ENCODE results near the gene KIAA0825. TPM values are rescaled to one million over a fixed set of nuclear protein-coding genes. Genes with fewer than 3 reads are reported as not detected.
"Not testable (repeated sequence)": the region's sequence is repeated elsewhere in the genome, so short reads cannot be mapped to it uniquely, and the experiment has no call there.

KIAA0825 gene
- total RNA-seq, 2 experiments from 2014 or later: 1.2 to 1.3 TPM

DNA sequence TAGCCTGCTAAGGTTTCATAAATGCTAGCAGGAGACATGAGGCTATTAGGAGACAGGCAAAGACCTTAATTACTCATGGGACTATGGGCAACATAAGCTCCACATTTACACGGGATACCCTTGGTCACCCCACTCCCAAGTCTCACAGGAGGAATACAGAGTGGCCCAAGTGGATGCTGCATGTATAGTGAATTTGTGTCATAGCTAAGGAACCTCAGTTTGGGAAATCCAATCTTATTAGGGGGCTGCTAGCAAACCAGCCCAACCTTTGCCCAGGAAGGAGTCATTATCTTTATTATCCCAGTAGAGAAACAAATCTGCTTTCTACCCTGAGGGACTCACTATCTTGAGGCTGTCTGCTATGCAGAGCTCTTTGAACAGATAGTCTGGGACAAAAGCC lies 405.9 kb downstream of the KIAA0825 start:
- ChIA-PET POLR2A (no interaction called here), CTCF (no interaction called here)

DNA sequence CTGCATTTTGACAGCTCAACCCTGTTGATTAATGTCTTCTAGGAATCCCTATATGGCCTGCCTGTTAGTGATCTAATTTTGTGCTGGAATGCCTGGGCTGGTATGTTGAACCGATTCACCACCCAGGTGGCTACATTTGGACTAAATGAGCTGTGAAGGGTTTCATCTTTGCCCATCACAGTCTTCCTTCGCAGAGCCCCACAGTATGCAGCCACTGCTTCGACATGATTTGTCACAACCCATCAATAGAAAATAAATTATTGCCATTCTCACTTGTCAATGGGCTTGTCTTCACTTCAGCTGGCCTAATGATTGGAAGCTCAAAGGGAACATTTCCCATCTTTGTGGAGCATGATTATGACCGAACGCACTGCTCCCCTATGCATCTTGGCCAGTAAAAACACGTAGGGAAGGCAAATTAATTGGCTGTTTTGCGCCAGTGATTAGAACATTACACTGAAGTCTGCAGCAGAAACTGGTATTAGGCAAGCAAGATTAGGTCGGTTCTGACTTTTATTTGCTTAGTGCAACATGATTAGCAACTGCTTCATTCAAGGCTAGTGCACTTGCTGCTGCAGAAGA lies 408.5 kb downstream of the KIAA0825 start:
- ChIA-PET POLR2A (no interaction called here), CTCF (no interaction called here)

DNA sequence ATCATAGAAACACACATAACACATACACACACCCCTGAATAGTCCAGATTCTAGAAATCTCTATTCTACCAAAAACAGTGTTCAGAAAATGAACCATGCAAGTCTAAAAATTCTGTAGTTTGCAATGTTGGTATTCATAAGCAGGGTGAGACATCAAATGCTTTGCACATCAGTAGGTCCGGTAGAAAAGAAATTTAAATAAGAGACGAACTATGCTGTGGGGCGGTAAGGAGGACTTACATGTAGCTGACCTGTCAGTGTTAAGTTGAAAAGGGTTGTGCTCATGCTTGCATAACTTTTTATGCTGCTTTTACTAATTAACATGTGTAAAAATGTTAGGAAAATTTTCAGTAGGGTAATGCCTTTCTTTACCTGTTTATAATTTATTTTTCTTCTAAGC lies 409.1 kb downstream of the KIAA0825 start:
- CTCF ChIA-PET: no interaction called here
- POLR2A ChIA-PET: no interaction called here

GRCh38 chr5:94199566-94199965 lies 418.8 kb downstream of the KIAA0825 start:
- ChIA-PET POLR2A (no interaction called here), CTCF (no interaction called here)

GRCh38 chr5:94197970-94198369 lies 420.4 kb downstream of the KIAA0825 start:
- ChIA-PET CTCF (no interaction called here), POLR2A (no interaction called here)

GRCh38 chr5:94196953-94197352 lies 421.5 kb downstream of the KIAA0825 start:
- ChIA-PET CTCF (no interaction called here), POLR2A (no interaction called here)

- CTCF ChIA-PET: no interaction called here
Measured at GRCh38 chr5:94192658-94193391, 425.6 kb downstream of the KIAA0825 start.

GRCh38 chr5:94191604-94192003 lies 426.8 kb downstream of the KIAA0825 start:
- CTCF ChIA-PET: no interaction called here
- POLR2A ChIA-PET: no interaction called here

More at GRCh38 chr5:94192658-94193391, 425.6 kb downstream of the KIAA0825 start:
- POLR2A ChIA-PET: no interaction called here

DNA sequence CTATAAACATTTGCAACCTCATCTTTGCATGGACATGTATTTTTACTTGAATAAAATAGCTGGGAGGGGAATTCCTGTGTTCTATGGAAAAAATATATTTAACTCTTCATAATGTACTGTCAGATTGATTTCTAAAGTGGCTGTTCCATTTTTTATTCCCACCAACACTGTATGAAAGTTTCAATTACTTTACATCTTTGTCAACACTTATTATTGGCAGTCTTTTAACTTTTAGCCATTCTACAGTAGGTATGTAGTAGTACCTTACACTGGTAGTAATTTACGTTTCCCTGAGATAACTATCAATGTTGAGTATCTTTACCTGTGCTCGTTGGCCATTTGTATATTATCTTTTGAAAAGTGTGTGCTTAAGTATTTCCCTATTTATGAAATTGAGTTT lies 429.7 kb downstream of the KIAA0825 start:
- CTCF ChIA-PET: no interaction called here
- POLR2A ChIA-PET: no interaction called here

GRCh38 chr5:94184870-94185269 lies 433.5 kb downstream of the KIAA0825 start:
- POLR2A ChIA-PET: no interaction called here
- CTCF ChIA-PET: no interaction called here

- CTCF ChIA-PET: no interaction called here
- POLR2A ChIA-PET: no interaction called here
Measured at GRCh38 chr5:94181895-94182294, 436.5 kb downstream of the KIAA0825 start.

DNA sequence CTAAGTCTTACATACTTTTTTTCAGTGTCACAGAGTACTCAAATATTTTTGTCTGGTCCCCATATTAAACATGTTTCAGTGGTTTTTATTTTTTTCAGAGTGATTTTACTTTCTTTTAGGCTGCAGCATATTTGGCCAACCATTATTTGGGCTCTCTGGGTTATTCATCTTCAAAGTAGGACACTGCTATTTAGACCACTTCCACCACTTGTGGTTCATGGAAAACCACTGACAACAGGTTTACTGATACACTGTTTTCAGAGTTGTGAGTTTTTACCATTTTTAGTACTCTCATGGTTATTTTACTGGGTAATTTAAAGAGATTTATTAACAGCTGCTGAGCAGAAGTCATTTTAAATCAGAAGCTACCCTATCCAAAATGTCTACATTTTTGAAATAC lies 437.6 kb downstream of the KIAA0825 start:
- ChIA-PET POLR2A (no interaction called here), CTCF (no interaction called here)

DNA sequence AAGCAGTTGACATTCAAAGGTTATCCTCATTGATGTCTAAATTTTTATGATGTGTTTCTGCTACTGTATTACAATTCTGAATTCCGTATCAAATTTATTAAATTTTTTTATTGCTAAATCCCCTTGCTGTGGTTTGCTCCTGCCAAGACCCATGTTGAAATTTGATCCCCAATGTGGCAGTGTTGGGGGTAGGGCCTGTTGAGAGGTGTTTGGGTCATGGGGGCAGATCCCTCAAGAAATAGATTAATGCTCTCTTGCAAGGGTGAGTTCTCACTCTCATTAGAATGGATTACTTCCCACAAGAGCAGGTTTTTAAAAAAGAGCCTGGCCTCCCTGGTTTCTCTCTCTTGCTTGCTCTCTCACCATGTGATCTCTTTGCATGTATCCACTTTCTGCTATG lies 442.5 kb downstream of the KIAA0825 start:
- ChIA-PET CTCF (no interaction called here), POLR2A (no interaction called here)

GRCh38 chr5:94174748-94175411 lies 443.5 kb downstream of the KIAA0825 start:
- POLR2A ChIA-PET: no interaction called here
- CTCF ChIA-PET: interaction anchor here (0.9 kb wide), 1 partner anchor 21 kb away, joined by 3 read pairs; no protein-coding TSS in a partner anchor

GRCh38 chr5:94173100-94173499 lies 445.3 kb downstream of the KIAA0825 start:
- ChIA-PET POLR2A (no interaction called here), CTCF (no interaction called here)

- CTCF ChIA-PET, POLR2A ChIA-PET: not testable (repeated sequence)
Measured at GRCh38 chr5:94171070-94171469, 447.3 kb downstream of the KIAA0825 start.

DNA sequence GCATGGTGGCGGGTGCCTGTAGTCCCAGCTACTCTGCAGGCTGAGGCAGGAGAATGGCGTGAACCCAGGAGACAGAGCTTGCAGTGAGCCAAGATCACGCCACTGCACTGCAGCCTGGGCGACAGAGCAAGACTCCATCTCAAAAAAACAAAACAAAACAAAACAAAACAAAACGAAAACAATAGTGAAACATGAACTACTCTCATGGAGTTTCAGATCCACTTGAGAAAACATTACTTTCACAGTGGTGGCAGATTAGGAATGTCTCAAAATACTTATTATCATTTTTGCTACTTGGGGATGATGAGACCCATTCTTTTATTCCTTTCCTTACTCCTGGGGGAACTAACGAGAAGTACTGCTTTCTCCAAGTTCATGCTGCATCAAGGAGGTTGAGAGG lies 448.2 kb downstream of the KIAA0825 start:
- CTCF ChIA-PET, POLR2A ChIA-PET: not testable (repeated sequence)

DNA sequence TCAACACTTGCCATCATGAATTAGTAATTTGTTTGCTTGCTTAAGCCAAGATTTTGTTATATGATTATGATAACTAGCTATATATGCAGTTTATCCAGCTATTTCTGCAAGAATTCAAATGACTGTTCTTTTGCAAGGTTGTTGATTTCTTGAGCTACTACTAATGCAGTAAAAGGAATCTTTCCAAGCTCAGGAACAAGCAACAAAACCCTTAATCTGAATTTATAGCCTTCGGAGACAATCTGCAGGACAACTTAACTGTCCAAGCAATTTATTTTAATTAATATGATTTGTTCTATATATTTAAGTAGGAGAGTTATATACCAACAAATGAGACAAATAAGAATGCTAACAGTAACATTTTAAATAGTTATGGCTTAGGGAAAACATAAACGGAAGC lies 450.3 kb downstream of the KIAA0825 start:
- POLR2A ChIA-PET: no interaction called here
- CTCF ChIA-PET: no interaction called here

DNA sequence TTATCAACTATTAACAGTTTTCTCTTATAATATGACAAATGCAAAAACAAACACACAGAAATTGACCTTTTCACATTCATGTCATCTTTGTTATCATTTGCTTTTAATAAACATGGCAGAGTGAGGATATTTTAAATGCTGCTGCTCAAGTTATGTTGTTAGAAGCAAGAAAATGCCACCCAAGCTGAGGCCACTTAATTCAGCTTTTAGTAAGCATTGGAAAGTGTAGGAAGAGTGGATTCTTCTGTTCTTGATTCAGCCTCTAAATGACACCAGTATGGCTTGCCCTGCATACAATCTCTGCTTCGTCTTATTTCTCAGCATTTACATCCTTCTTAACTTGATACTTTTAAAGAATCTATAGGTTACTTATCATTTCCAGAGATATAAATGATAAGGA lies 456.6 kb downstream of the KIAA0825 start:
- CTCF ChIA-PET: no interaction called here
- POLR2A ChIA-PET: no interaction called here

- ChIA-PET POLR2A (no interaction called here), CTCF (no interaction called here)
Measured at GRCh38 chr5:94159144-94159543, 459.3 kb downstream of the KIAA0825 start.

DNA sequence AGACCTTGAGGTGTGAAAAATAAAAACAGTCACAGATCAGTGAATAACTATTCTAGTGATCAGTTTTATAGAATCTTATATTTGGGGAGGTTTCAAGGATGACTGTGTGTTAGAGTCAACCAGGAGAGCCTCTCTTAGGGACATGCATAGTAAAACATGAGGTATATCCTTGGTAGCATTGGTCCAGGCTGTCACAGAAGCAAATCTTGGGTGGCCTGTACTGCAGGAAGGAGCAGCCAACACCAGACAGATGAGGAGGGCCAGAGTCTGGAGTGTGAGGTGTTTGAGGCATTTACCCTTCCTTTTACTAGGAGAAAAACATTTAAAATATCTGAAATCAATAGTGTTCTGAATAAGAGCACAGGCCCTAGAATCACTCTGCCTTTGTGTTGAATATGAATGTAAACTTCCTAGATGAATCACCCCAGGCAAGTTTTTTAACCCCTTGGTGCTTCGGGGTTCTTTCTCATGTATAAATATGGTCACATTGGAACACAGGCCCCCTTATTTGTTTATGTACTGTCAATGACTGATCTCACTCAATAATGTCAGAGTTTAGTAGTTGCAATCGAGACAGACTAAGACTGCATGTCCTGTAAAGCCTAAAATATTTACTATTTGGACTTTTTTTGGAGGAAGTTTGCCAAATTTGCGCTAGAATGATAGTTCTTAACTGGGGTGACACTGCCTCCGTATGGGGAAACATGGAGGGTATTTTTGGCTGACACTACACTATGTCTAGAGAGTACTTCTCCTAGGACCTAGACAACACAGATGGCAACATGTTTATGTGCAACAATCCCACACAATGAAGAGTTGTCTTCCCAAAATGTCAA lies 460.5 kb downstream of the KIAA0825 start:
- POLR2A ChIA-PET: no interaction called here
- CTCF ChIA-PET: no interaction called here

All from activated CD8-positive, alpha-beta memory T cell treated with anti-CD3 and anti-CD28 coated beads for 36 hours (primary cell).